Measurements from ENCODE around the gene WDR88. TPM values are rescaled to one million over a fixed set of nuclear protein-coding genes. Genes with fewer than 3 reads are reported as not detected.

Gene WDR88
- total and polyA plus RNA-seq, 12 donors = 0.03 to 0.11 TPM; not detected in 10

- H3K36me3 ChIP-seq (replicated peaks in 1 of 2) = no peaks in the 10 kb centered on the region
- DNase-seq = peak in 2 of 7 donors; percentile 4 to 6
- intact Hi-C loops (cut with DNase I) = loop anchor here in 1 of 2 donors (10.0 kb wide), 1 partner anchor 217 kb away; the partner anchor contains the start of genes CEP89 and FAAP24
- no peak overlapping the region for H3K4me3 ChIP-seq
- H3K4me1 ChIP-seq (replicated peaks in 1 of 2) = peaks cover 9% of the 10 kb centered on the region in 2 donors
- H3K27ac ChIP-seq = no peak overlapping the region
- H3K27me3 ChIP-seq = no peaks in the 10 kb centered on the region
- TF ChIP-seq POLR2A (IDR thresholded peaks at IDR 0.05) = no peak
- TF ChIP-seq CTCF (IDR thresholded peaks at IDR 0.05) = no peak
- no peaks in the 10 kb centered on the region for H3K9me3 ChIP-seq (replicated peaks in 1 of 3)
- 89 to 100% (median 91%) methylated on average over 3 to 6 of the region's 6 CpGs for WGBS, 4 donors
Measured at GRCh38 chr19:33191501-33191900, 59.6 kb downstream of the WDR88 start.

GRCh38 chr19:33192010-33192409 lies 60.1 kb downstream of the WDR88 start:
- no peaks in the 10 kb centered on the region for H3K27me3 ChIP-seq
- H3K9me3 ChIP-seq (replicated peaks in 1 of 3) = no peaks in the 10 kb centered on the region
- TF ChIP-seq POLR2A (IDR thresholded peaks at IDR 0.05) (no peak), CTCF (IDR thresholded peaks at IDR 0.05) (no peak)
- H3K4me3 ChIP-seq = no peak overlapping the region
- WGBS, 4 donors = 66 to 75% (median 69%) methylated on average over 7 of the region's 7 CpGs
- peaks cover 9% of the 10 kb centered on the region in 2 donors for H3K4me1 ChIP-seq (replicated peaks in 1 of 2)
- intact Hi-C loops (cut with DNase I) = loop anchor here in 1 of 2 donors (10.0 kb wide), 1 partner anchor 217 kb away; the partner anchor contains the start of genes CEP89 and FAAP24
- H3K27ac ChIP-seq = no peak overlapping the region
- DNase-seq = peak in 2 of 7 donors; percentile 7 to 10
- peaks cover 0 to 2% of the 10 kb centered on the region in 2 donors for H3K36me3 ChIP-seq (replicated peaks in 1 of 2)

- Histone ChIP-seq H3K36me3 (replicated peaks in 1 of 2) (peaks cover 0 to 2% of the 10 kb centered on the region in 2 donors), H3K27me3 (no peaks in the 10 kb centered on the region), H3K4me3 (peak overlapping the region in 1 of 4 donors; percentile 52), H3K4me1 (replicated peaks in 1 of 2) (peaks cover 9% of the 10 kb centered on the region in 2 donors), H3K9me3 (replicated peaks in 1 of 3) (no peaks in the 10 kb centered on the region), H3K27ac (no peak overlapping the region)
- intact Hi-C loops (cut with DNase I) = loop anchor here in 1 of 2 donors (10.0 kb wide), 1 partner anchor 219 kb away; the partner anchor contains the start of genes CEP89 and FAAP24
- TF ChIP-seq POLR2A (IDR thresholded peaks at IDR 0.05) = no peak
- TF ChIP-seq CTCF (IDR thresholded peaks at IDR 0.05) = no peak
- WGBS, 4 donors = 76 to 86% (median 84%) methylated on average over 7 to 8 of the region's 8 CpGs
- no peak for DNase-seq
Measured at GRCh38 chr19:33193269-33193864, 61.5 kb downstream of the WDR88 start.

- DNase-seq = peak in 5 of 7 donors; percentile 46 to 64 (median 53)
- WGBS, 4 donors = 3 to 15% (median 7%) methylated on average over 9 to 50 of the region's 50 CpGs
- Histone ChIP-seq H3K4me3 (peak within 1 kb of the TSS; percentile 35 to 91 (median 58)), H3K27me3 (no peaks in the 10 kb centered on the region), H3K9me3 (replicated peaks in 1 of 3) (no peaks in the 10 kb centered on the region), H3K36me3 (replicated peaks in 1 of 2) (peaks cover 0 to 2% of the 10 kb centered on the region in 2 donors), H3K4me1 (replicated peaks in 1 of 2) (peaks cover 9% of the 10 kb centered on the region in 2 donors), H3K27ac (peak within 1 kb of the TSS; percentile 21 to 86 (median 67))
- TF ChIP-seq CTCF (IDR thresholded peaks at IDR 0.05) (no peak), POLR2A (IDR thresholded peaks at IDR 0.05) (no peak)
- intact Hi-C loops (cut with DNase I) = loop anchor here in 1 of 2 donors (10.0 kb wide), 1 partner anchor 219 kb away; the partner anchor contains the start of genes CEP89 and FAAP24
Measured at GRCh38 chr19:33193865-33194362, 62.0 kb downstream of the WDR88 start, which contains the start of gene LRP3. Gene LRP3, plus strand, starts transcription at chr19:33194330. Its CDS starts 456 bp downstream, at chr19:33194786.
